HG03469 (cell line): Measurements from ENCODE around the gene SLC25A3.

Experiments used
- ATAC-seq: cut with Tn5 transposase; IDR thresholded peaks from one replicate; pipeline ENCODE4 v1.9.1; 2021; ENCODE audit warnings: mild to moderate bottlenecking, moderate library complexity, moderate number of reproducible peaks; ENCODE audit not compliant: unreplicated experiment

Gene SLC25A3

DNA sequence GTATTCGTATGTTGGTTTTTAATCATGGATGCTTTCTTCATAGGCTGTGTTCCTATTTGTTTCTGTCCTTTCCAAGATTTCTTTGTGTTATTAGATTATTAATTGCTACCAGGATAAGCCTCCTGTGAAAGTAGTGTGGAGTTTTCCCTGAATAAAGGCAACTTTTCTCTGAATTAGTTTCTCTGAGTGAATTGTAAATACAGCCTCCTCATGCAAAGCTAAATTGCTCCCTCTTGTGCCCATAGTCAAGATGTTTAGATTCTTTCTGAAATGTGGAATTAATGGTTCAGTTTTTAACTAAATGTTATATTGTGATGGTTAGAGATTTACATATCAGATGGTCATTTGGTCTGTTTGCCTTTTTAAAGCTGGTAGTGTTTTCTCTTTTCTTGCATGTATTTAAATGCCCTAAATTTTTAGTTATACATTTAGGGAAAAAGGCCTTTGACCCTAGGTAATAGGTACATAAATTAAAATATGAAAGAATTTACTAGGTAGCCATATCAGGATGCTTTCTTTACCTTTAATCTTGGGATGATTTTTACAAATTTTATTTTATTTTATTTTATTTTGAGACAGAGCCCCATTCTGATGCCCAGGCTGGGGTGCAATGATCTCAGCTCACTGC, 60.5 kb downstream of the SLC25A3 start:
- ATAC-seq, result no peak
